HG03432 (cell line): Measurements from ENCODE around the gene CHERP.
"Not testable (repeated sequence)": the region's sequence is repeated elsewhere in the genome, so short reads cannot be mapped to it uniquely, and the experiment has no call there.

ENCODE experiments used
- ATAC-seq: cut with Tn5 transposase; IDR thresholded peaks from one replicate; pipeline ENCODE4 v1.9.1; 2021; ENCODE audit warnings: mild to moderate bottlenecking, moderate library complexity; ENCODE audit not compliant: unreplicated experiment

Gene CHERP

DNA sequence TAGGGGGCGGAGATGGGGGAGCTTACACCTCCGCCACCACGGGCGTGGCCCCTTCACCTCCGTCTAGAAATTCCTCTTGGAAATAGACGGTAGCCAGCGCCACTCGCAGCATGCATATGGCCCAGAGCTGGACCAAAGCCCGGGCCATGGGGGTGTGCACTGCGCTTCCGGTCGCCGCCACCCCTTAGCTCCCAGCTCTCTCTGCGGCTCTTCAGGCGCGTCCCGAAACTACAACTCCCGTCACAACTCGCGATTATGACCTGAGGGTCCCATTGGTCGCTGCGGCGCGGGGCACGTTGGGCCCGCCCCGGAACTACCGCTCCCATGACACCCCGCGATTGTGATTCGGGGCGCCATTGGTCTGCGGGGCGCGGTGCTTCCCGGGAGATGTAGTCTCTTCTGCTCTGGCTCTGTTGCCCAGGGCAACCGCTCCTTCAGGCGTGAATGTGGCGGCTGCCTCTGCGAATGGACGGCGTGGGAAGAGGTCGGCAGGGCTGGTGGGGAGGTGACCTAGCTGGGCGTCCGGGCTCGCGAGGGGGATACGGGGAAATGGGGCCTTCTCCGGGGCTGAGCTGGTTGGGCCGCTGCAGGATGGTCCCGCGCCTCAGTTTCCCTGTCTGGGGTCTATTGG lies 46.1 kb downstream of the CHERP start, which contains the start of the genes C19orf44 and CALR3:
Gene C19orf44, plus strand, starts transcription at position 413 of the 631 bp plus-strand sequence. CDS start 4,399 bp downstream, outside the sequence.
Gene CALR3, minus strand, starts transcription at position 186 of the 631 bp plus-strand sequence. Its CDS starts 38 bp downstream, at position 148.
- ATAC-seq: peak; percentile 95

DNA sequence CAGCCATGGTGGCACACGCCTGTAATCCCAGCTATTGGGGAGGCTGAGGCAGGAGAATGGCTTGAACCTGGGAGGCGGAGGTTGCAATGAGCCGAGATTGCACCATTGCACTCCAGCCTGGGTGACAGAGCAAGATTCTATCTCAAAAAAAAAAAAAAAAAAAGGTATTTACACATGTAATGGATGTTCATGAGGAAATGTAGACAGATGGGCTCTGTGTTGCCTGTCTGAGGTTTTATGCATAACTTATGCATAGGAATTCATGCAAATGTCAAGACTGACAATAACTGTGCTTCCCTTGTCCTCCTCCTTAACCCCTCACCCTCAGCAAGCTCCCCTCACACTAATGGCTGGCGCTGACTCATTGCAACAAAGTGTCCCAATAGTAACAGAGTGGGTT lies 55.8 kb downstream of the CHERP start:
- ATAC-seq: not testable (repeated sequence)

DNA sequence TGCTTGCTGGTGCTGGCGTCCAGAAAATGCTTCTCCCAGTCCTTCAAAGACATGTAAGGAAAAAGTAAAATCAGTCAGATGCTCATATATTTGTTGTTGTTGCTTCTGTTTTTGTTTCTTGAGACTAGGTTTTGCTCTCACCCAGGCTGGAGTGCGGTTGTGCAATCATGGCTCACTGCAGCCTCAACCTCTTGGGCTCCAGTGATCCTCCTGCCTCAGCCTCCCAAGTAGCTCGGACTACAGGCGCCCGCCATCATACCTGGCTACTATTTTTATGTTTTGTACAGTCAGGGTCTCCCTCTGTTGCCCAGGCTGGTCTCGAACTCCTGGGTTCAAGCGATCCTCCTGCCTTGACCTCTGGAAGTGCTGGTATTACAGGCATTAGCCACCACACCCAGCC lies 59.5 kb downstream of the CHERP start:
- no peak for ATAC-seq

DNA sequence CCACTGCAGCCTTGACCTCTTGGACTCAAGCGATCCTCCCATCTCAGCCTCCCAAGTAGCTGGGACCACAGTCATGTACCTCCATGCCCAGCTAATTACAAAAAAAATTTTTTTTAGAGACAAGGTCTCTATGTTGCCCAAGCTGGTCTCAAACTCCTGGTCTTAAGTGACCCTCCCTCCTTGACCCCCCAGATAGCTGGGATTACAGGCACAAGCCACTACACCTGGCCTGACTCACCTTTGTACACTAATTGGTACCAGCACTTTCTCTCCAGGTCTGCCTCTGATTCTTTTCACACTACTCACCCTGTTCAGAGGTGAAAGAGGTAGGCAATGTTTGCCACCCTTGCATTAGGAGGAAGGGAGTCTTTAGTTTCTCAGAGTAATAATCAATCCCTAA lies 64.9 kb downstream of the CHERP start:
- no peak for ATAC-seq

DNA sequence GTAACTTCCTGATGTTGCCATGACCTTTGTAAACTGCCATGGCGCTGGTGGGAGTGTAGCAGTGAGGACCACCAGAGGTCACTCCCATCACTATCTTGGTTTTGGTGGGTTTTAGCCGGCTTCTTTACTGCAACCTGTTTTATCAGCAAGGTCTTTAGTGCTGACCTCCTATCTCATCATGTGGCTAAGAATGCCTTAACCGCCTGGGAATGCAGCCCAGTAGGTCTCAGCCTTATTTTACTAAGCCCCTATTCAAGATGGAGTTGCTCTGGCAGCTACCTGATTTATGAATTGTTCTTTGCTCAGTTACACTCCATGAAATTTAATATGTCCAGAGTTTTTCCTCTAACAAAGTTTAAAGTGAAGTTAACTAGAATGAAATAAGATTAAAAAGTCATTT lies 65.8 kb downstream of the CHERP start:
- ATAC-seq: no peak

DNA sequence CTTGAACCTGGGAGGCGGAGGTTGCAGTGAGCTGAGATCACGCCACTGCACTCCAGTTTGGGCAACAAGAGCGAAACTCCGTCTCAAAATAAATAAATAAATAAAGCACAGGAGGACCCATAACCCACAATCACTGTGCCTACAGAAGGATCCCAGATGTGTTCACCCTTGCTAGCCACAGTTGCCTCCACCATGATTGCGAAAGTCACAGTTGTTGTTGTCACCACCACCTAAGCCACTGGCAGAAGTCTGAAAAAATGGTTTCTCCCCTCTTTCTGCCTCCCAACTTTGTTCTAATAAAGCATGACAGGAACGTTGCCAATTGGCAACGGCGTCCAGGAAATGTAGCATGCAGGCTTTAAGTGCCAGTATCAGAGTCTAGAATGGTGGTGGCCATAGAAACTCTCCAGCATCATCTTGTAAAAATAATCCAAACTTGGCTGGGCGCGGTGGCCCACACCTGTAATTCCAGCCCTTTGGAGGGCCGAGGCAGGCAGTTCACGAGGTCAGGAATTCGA lies 68.3 kb downstream of the CHERP start:
- no peak for ATAC-seq

DNA sequence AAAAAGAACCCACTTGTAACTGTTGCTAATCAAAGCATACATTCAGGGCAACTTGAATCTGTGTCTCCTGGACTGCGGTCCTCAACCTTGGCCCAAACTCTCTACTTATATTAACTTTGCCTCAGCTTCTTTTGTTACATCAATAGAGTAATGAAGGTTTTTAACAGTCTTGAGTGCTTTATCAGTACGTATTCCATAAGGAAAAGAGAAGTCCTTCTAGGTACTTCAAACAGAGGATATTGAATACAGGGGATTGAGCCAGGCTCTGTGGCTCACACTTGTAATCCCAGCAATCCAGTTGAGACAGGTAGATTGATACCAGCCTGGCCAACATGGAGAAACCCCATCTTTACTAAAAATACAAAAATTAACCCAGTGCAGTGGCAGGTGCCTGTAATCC lies 69.2 kb downstream of the CHERP start:
- no peak for ATAC-seq

DNA sequence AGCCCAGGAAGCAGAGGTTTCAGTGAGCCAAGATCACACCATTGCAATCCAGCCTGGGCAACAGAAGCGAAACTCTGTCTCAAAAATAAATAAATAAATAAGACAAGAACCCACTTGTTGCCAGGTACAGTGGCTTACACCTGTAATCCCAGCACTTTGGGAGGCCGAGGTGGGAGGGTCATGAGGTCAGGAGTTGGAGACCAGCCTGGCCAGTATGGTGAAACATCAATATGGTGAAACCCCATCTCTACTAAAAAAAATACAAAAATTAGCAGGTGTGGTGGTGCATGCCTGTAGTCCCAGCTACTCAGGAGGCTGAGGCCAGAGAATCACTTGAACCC lies 69.7 kb downstream of the CHERP start:
- ATAC-seq: not testable (repeated sequence)

DNA sequence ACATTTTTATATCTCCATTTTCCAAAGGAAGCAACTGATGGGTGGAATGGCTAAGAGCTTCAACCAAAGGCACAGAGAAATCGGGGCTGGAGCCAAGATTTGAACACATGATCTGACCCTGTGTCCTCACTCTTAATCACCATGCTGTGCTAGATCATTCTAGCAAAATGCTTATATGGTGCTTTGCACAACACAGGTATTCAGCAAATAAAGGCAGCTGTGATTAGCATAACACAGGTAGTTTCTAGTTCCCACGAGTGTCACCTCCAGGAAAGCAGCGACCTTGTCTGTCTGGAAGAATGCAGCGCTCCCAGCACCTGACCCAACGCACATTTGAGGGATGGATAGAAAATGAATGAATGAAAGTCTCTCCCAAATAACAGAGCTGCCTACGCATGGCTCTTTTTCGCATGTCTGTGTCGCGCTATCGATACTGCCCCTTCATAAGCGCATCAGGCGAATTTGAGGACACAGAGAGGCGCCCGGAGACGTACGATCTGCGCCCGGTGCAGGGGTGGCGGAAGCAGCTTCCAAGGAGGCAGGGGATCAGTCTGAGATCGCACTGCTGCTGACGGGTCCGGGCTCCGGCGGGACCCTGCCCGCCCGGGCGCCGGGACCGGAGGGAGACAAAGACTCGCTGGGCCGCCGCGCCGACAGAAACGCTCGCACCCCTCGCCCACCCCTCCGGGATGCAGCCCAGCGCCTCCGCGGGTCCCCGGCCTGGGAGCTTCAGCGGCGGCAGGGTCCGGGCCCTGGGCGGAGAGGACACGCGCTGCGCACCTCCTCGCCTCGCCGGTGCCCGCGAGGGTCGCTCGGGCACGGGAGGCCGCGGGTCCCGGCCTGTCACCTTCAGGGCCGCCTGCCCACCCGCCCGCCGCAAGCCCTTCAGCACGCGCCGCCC lies 71.1 kb downstream of the CHERP start:
- ATAC-seq: peak; percentile 34

DNA sequence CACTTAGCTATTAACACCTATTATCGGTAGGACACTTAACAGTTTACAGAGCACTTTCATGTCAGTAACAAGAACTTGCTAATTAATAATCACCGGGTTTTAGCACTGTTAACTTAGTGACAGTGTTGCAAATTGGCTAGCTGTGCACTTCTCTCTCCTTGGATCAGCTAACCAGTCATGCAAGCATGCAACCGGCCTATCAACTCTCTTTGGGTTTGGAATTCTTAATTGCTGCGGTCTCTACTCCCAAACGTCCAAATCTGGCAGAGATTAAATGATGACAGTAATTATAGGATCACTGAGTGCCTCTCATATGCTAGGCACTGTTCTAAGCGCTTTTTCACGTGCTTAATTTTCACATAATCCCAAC lies 71.7 kb downstream of the CHERP start:
- ATAC-seq: no peak
